Stimulated activated CD8-positive, alpha-beta memory T cell treated with anti-CD3 and anti-CD28 coated beads, Interleukin-4, amount 100 ng/mL, for 1 hour (primary cell): ENCODE measurements around the gene KCNJ11.

Experiments
- DNase-seq, 2 donors: peaks; one replicate each; pipeline ENCODE4 v3.0.0-alpha.2; 2020; ENCODE audit warnings: low read depth in 2 of 2, low spot score in 1 of 2

The KCNJ11 gene

GRCh38 chr11:17408641-17409040 is 20.2 kb upstream of the KCNJ11 start:
- no peak for DNase-seq

DNA sequence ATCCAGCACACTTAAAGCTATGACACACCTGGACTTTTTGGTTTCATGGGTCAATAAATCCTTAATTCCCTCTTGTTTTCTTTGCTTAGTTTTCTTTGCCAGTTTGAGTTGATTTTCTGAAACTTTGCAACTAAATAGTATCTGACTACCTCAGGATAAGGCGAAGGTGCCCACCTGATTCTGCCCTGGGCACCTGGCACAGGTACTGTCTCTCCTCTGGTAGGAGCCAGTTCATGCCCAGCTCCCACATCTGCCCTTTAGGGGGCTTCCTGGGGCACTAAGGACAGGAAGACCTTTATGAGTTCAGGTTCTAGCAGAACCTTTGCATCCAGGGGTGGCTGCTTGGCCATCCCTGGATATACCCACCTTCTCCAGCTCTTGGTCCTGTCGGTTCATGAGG is 19.6 kb upstream of the KCNJ11 start:
- DNase-seq = no peak

DNA sequence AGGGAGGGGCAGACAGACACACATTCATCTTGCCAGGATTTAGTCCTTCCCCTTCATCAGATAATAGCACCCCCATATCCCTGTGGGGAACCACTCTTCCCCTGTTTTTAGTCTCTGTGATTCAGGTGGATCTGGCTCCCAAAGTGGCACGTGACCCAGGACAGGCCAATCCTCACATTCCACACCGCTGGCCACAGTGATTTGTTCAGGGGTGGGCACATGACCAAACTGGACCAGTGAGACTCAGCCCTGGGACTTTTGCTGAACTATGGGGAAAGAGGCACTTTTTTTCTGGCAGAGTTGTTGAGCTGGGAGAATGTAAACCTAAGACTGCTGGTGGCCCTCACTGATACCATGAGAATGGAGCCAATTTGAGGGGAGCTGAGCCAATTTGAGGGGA is 19.1 kb upstream of the KCNJ11 start:
- no peak for DNase-seq

DNA sequence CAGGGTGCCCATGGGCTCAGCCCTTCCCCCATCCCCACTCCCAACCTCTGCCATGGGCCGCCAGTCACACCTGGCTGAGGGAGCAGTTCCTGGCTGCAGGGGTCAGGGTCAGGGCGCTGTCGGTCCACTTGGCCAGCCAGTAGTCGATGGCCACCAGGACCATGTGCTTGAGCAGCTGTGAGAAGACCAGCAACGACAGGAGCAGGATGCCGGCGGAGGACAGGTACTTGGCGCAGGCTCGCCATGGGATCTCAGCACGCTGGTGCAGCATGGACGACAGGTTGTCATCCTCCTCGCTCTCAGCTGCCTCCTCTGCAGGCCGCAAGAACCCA is 18.3 kb upstream of the KCNJ11 start:
- no peak for DNase-seq

GRCh38 chr11:17406082-17406817 is 17.8 kb upstream of the KCNJ11 start:
- no peak for DNase-seq

DNA sequence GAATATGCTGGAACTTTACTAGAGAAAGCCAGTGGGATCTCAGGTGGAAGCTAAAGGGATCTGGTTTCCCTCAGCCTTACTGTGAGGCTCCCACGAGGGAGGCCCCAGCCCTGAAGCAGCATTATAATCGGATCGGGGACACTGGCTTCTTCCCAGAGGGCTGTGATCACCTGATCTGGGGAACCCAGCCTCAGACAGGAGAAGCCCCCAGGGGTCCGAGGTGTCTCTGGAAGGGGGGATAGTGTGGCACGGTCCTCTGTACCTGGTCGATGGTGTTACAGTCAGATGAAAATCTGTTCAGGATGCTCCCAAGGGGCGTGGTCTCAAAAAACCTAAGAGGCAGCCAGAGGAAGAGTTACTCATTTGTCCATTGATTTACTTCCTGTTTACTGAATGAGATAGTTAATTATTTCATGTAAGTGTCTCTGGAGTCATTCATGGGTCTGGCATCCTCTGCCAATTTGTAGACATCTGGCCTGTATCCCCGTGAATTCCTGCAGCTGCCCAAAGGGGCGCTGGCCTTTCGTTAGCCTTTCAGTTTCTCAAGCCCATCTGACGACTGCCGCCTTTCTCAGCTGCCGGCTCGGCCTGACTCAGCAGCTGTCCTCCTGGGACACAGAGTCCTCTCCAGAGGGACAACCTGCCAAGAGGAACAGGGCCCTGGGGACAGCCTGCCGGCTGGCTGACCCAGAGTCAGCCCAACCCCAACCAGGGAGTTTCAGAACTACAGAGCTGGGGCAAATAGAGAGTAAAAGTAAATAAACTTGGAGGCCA is 17.0 kb upstream of the KCNJ11 start:
- DNase-seq = no peak

DNA sequence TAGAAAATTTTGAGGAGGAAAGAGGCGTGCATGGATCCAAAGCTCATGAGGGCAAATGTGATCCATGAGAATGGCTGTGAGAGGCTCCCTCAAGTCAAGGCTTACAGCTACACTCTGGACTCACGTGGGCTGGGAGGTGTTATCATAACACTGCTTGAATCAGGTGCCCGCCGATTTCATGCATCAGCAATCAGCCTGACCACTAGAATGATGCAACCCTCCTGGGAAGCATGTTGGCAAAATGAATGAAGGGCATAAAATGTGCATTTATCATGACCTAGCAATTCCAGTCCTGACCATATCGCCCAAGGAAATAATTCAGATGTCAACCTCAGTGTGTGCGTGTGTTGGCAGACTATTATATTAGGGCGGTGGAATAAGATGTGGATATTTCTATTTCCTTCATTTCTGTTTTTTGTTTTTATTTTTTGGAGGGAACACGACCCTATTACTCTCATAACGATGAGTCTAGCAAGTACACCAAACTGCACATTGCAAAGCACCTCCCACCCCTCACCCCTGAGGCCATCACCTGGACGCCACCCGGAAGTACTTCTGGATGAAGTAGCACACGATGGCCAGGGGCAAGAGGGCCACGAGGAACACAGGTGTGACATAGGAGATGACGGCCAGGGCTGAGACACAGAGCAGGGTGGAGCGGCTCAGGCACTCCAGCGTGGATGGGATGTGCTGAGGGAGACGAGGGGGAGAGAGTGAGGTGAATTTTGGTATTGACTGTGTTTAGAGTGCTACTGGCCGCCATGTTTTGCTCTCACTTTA is 15.7 kb upstream of the KCNJ11 start:
- DNase-seq = no peak

- DNase-seq = no peak
Measured at GRCh38 chr11:17402486-17402885, 14.0 kb upstream of the KCNJ11 start.

GRCh38 chr11:17401841-17402240 is 13.4 kb upstream of the KCNJ11 start:
- DNase-seq = no peak

GRCh38 chr11:17401316-17401715 is 12.9 kb upstream of the KCNJ11 start:
- no peak for DNase-seq

DNA sequence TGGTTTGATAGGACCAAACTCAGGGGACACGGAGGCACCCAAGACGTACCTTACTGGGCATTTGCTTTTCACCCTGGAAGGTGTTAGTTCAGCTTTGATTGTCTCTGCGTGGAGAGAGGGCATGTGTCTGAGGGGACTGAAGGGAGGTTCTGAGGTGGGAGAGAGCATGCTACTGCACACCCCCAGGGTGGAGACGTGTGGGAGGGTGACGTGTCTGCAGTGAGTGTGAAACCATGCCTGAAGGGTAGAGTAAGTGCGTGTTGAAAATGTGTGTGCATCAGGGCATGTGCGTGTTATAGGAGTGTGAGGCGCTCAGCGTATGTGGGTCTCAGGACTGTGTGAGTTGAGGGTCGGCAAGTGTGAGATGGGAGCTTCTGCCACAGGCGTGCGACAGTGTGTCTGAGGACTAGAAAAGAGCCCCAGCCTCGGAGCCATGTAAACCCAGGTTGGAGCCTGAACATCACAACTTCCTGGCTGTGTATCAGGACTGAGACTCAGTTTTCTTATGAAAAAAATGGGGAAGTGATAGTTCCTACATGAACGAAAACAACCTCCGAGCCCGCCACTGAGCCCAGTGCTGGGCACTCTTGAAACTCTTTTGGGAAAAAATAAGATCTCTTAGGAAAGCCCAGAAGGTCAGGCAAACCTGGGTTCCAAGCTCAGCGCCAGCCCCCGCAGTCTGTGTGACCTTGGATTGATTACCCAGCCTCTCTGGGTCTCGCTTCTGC is 11.8 kb upstream of the KCNJ11 start:
- no peak for DNase-seq

- DNase-seq = no peak
Measured at GRCh38 chr11:17399236-17399635, 10.8 kb upstream of the KCNJ11 start.

DNA sequence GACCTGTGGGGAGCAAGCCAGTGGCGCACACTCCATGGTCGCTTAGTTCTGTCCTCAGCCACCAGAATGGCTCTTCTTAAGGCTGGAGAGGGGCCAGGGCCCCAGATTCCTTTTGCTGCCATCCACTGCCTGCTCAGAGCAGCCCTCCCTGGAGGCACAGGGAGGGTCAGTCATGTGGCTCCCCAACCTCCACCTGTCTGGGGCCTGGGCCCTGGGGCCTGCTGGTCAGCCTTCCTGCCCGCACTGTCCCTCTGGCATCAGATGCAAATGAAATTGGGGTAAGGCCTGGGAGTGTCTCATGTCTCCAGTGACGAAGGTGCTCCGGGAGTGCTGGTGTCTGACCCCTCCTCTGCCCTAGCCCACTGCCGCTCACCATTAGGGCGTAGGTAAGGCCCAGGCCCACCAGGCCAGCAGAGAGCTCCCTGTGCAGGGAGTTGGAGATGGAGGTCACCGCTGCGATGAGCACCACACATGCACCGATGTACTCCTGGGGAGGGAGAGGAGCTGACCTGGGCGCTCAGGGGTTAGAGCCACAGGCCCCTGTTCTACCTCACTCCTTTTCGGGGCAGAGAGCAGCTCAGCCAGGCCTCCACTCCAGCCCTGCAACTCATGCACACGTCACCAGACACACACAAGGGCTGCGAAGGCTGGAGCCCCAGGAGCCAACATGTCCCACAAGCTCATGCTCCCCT is 9.0 kb upstream of the KCNJ11 start:
- no peak for DNase-seq

- DNase-seq = no peak
Measured at GRCh38 chr11:17396598-17397310, 8.3 kb upstream of the KCNJ11 start.

DNA sequence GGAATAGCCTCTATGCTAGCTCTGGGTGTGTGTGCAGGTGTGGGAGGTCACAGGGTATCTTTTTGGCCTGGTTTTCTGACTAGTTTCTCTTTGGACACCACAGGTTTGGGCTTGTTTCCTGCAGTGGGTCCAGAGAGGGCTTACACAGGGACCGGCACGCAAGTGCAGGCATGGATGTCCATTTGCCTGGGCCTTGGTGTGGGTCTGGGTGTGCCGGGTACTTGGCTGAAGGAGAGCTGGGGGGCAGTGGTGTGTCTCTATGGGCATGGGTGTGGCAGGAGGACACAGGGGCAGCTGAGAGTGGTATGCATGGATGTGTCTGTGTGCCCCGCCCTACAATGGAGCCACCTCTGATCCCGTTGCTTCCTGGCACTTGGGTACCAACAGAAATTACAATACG is 7.5 kb upstream of the KCNJ11 start:
- no peak for DNase-seq

DNA sequence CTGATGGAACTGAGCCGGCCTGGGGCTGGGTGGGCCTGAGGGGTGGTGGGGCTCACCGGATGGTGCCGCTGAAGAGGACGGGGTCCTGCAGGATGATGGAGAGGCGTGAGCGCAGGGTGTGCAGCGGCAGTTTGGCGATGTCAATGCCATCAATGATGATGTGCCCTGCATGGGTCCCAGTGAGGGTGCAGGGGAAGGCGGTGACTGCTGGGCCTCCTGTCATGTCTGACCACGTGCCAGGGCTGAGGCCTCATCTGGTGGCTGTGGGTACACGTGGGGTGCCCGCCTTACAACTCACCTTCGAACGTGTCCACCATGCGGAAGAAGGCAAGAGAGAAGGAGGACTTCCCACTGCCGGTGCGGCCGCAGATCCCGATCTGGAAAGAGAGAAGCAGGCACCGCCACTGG is 7.1 kb upstream of the KCNJ11 start:
- no peak for DNase-seq

DNA sequence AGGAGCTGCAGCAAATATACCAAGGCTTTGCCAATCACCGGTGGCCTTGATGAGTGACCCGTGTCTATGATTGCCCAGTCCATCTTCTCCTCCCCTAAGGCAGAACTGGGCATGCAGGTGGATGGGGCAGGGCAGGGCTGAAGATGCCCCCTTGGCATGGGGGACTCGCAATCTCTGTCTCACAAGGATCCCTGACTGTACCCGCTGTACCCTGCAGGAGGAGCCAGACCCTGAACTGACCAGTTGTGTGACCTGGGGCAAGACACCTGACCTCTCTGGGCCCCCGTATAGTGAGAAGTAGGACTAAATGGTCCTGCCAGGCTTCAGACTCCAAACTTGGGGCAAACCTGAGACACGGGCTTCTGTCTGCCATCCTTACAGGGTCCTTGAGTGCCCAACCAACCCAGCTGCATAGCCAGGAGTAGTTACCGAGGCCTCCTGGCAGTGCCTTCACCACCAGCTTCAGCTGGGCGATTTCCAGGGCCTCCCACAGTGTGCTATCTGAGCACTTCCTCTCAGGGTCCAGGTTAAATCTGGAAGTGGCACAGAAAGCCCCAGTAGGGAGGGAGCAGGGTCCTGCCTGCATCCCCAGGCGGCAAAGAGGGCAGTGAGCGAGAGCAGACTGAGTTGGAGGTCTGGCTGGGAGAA is 6.4 kb upstream of the KCNJ11 start:
- no peak for DNase-seq

GRCh38 chr11:17393472-17393871 is 5.0 kb upstream of the KCNJ11 start:
- DNase-seq = no peak

DNA sequence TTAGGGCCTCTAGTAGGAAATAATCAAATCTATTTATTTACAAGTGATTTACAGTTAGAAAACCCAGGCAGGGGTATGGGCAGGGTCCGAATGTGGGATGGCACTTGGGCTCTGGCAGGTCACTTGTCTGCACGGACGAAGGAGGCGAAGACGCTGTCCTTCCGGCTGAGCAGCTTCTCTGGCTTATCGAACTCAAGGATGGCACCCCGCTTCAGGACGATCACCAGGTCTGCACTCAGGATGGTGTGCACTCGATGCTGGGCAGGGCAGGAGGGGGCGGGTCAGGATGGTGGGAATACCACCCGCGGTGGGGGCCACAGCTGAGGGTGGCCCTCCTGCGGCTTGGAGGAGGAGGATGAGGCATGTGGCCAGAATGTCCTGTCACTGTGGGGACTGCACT is 4.4 kb upstream of the KCNJ11 start:
- DNase-seq = no peak
